ENCODE data around the gene SYK. TPM values are rescaled to one million over a fixed set of nuclear protein-coding genes. Genes with fewer than 3 reads are reported as not detected.
"Not testable (repeated sequence)": the region's sequence is repeated elsewhere in the genome, so short reads cannot be mapped to it uniquely, and the experiment has no call there.

The SYK gene
- total RNA-seq, 1 donor = not detected

GRCh38 chr9:90881648-90882047 lies 80.0 kb downstream of the SYK start:
- no peak for TF ChIP-seq CTCF (IDR thresholded peaks at IDR 0.05; ENCODE audit: insufficient read depth, low read depth, low read length)
- no peak for DNase-seq (ENCODE audit: low read depth)
- no peak overlapping the region for H3K4me3 ChIP-seq (ENCODE audit: low read depth, low read length)

- no peak overlapping the region for H3K4me3 ChIP-seq (ENCODE audit: low read depth, low read length)
- no peak for DNase-seq (ENCODE audit: low read depth)
- TF ChIP-seq CTCF (IDR thresholded peaks at IDR 0.05; ENCODE audit: insufficient read depth, low read depth, low read length) = no peak
Measured at GRCh38 chr9:90882991-90883600, 81.5 kb downstream of the SYK start.

- TF ChIP-seq CTCF (IDR thresholded peaks at IDR 0.05; ENCODE audit: insufficient read depth, low read depth, low read length) = no peak
- no peak overlapping the region for H3K4me3 ChIP-seq (ENCODE audit: low read depth, low read length)
- no peak for DNase-seq (ENCODE audit: low read depth)
Measured at GRCh38 chr9:90883661-90884060, 82.0 kb downstream of the SYK start.

- TF ChIP-seq CTCF (IDR thresholded peaks at IDR 0.05; ENCODE audit: insufficient read depth, low read depth, low read length) = no peak
- no peak for DNase-seq (ENCODE audit: low read depth)
- no peak overlapping the region for H3K4me3 ChIP-seq (ENCODE audit: low read depth, low read length)
Measured at GRCh38 chr9:90884178-90884577, 82.6 kb downstream of the SYK start.

GRCh38 chr9:90886868-90887267 lies 85.2 kb downstream of the SYK start:
- not testable (repeated sequence) for DNase-seq (ENCODE audit: low read depth); H3K4me3 ChIP-seq (ENCODE audit: low read depth, low read length)

- no peak for TF ChIP-seq CTCF (IDR thresholded peaks at IDR 0.05; ENCODE audit: insufficient read depth, low read depth, low read length)
- DNase-seq (ENCODE audit: low read depth) = no peak
- no peak overlapping the region for H3K4me3 ChIP-seq (ENCODE audit: low read depth, low read length)
Measured at GRCh38 chr9:90888941-90889340, 87.3 kb downstream of the SYK start.

- no peak for DNase-seq (ENCODE audit: low read depth)
- no peak overlapping the region for H3K4me3 ChIP-seq (ENCODE audit: low read depth, low read length)
- peak; percentile 22 for TF ChIP-seq CTCF (IDR thresholded peaks at IDR 0.05; ENCODE audit: insufficient read depth, low read depth, low read length)
Measured at GRCh38 chr9:90890146-90890810, 88.7 kb downstream of the SYK start.

Measured in fibroblast of villous mesenchyme (primary cell).